Measurements from ENCODE around the gene CPEB4.

DNA sequence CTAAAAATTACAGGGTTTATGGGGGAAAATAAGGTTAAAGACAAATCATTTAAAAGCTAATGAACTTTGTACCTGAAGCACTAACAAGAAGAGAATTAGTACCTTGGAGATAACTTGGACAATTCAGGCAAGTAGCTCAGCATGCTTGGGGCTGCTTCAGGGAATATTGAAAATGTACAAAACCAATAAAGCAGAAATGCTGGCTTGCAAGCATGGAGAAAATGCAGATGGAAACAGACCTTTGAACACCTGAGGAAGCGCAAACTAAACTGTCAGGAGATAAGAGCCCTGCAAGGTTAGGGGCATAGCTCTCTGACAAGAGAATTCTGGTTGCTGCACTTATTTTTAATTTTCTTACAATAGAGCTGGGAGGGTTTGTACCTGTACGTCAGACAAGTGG lies 58.2 kb downstream of the CPEB4 start:
- TF ChIP-seq, protein P1, sequence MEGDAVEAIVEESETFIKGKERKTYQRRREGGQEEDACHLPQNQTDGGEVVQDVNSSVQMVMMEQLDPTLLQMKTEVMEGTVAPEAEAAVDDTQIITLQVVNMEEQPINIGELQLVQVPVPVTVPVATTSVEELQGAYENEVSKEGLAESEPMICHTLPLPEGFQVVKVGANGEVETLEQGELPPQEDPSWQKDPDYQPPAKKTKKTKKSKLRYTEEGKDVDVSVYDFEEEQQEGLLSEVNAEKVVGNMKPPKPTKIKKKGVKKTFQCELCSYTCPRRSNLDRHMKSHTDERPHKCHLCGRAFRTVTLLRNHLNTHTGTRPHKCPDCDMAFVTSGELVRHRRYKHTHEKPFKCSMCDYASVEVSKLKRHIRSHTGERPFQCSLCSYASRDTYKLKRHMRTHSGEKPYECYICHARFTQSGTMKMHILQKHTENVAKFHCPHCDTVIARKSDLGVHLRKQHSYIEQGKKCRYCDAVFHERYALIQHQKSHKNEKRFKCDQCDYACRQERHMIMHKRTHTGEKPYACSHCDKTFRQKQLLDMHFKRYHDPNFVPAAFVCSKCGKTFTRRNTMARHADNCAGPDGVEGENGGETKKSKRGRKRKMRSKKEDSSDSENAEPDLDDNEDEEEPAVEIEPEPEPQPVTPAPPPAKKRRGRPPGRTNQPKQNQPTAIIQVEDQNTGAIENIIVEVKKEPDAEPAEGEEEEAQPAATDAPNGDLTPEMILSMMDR (IDR thresholded peaks at IDR 0.05), result no peak
- no peak for TF ChIP-seq POLR2AphosphoS5 (IDR thresholded peaks at IDR 0.05)

Measured in gastroesophageal sphincter (tissue), 3 donors.